ENCODE results near the gene PGBD1. TPM values are rescaled to one million over a fixed set of nuclear protein-coding genes. Genes with fewer than 3 reads are reported as not detected.

The PGBD1 gene
- total RNA-seq (2014; rRNA removed; shearing (Covaris generic)), result 2.0 and 3.2 TPM in 2 replicates

GRCh38 chr6:28281288-28282064 is at the start of gene PGBD1:
TSS of gene PGBD1 (plus strand) at chr6:28281572. CDS start at chr6:28283814, 2,242 bp downstream.

GRCh38 chr6:28252009-28252975 is 29.1 kb upstream of the PGBD1 start, which contains the start of gene ZKSCAN4:
TSS of gene ZKSCAN4 (minus strand) at chr6:28252269. CDS start at chr6:28251980, 289 bp downstream.

GRCh38 chr6:28258877-28259777 is 22.2 kb upstream of the PGBD1 start, which contains the start of gene NKAPL:
TSS of gene NKAPL (plus strand) at chr6:28259297. CDS start at chr6:28259372, 75 bp downstream.

GRCh38 chr6:28266962-28267694 is 14.2 kb upstream of the PGBD1 start, which contains the start of gene ZSCAN26:
TSS of gene ZSCAN26 (plus strand) at chr6:28267143. CDS start at chr6:28271920, 4,777 bp downstream.

GRCh38 chr6:28335564-28336283 is 54.4 kb downstream of the PGBD1 start, which contains the start of gene ZSCAN31:
TSS of gene ZSCAN31 (minus strand) at chr6:28336148. CDS start at chr6:28329683, 6,465 bp downstream.

GRCh38 chr6:28349892-28350737 is 68.7 kb downstream of the PGBD1 start, which contains the start of gene ZKSCAN3:
TSS of gene ZKSCAN3 (plus strand) at chr6:28349947. CDS start at chr6:28359587, 9,640 bp downstream.

Small RNA genes lying within 50 kb of the gene (small RNA-seq; reads per million reads assigned to genes)
- gene AL021997.1 (not detected), gene AL021997.2 (not detected)

Other genes with a start within 250 kb of the PGBD1 start
- gene ZNF165, start 201.0 kb upstream of the PGBD1 start, total RNA-seq (2014; rRNA removed; shearing (Covaris generic)), result 0.87 and 1.0 TPM in 2 replicates
- 3.8 and 5.2 TPM in 2 replicates for gene ZSCAN16, start 157.0 kb upstream of the PGBD1 start, total RNA-seq (2014; rRNA removed; shearing (Covaris generic))
- gene ZKSCAN8, start 139.7 kb upstream of the PGBD1 start, total RNA-seq (2014; rRNA removed; shearing (Covaris generic)), result 9.1 and 12.7 TPM in 2 replicates
- 5.1 and 7.4 TPM in 2 replicates for gene ZSCAN9, start 56.3 kb upstream of the PGBD1 start, total RNA-seq (2014; rRNA removed; shearing (Covaris generic))
- gene ZKSCAN4, start 29.3 kb upstream of the PGBD1 start, total RNA-seq (2014; rRNA removed; shearing (Covaris generic)), result 1.2 and 1.5 TPM in 2 replicates
- gene NKAPL, start 22.3 kb upstream of the PGBD1 start, total RNA-seq (2014; rRNA removed; shearing (Covaris generic)), result not detected in 2 replicates
- gene ZSCAN26, start 14.4 kb upstream of the PGBD1 start, total RNA-seq (2014; rRNA removed; shearing (Covaris generic)), result 7.3 and 8.7 TPM in 2 replicates
- gene ZSCAN31, start 54.6 kb downstream of the PGBD1 start, total RNA-seq (2014; rRNA removed; shearing (Covaris generic)), result 2.0 and 2.1 TPM in 2 replicates
- 0.88 and 1.8 TPM in 2 replicates for gene ZKSCAN3, start 68.4 kb downstream of the PGBD1 start, total RNA-seq (2014; rRNA removed; shearing (Covaris generic))
- gene ZSCAN12, start 118.2 kb downstream of the PGBD1 start, total RNA-seq (2014; rRNA removed; shearing (Covaris generic)), result 1.2 and 1.7 TPM in 2 replicates
- not detected in 2 replicates for gene ZSCAN23, start 161.9 kb downstream of the PGBD1 start, total RNA-seq (2014; rRNA removed; shearing (Covaris generic))
- not detected in 2 replicates for gene GPX6, start 234.2 kb downstream of the PGBD1 start, total RNA-seq (2014; rRNA removed; shearing (Covaris generic))
- gene GPX5, start 244.3 kb downstream of the PGBD1 start, total RNA-seq (2014; rRNA removed; shearing (Covaris generic)), result not detected in 2 replicates